ENCODE measurements around the gene DNHD1. TPM values are rescaled to one million over a fixed set of nuclear protein-coding genes. Genes with fewer than 3 reads are reported as not detected.

The DNHD1 gene, protein sequence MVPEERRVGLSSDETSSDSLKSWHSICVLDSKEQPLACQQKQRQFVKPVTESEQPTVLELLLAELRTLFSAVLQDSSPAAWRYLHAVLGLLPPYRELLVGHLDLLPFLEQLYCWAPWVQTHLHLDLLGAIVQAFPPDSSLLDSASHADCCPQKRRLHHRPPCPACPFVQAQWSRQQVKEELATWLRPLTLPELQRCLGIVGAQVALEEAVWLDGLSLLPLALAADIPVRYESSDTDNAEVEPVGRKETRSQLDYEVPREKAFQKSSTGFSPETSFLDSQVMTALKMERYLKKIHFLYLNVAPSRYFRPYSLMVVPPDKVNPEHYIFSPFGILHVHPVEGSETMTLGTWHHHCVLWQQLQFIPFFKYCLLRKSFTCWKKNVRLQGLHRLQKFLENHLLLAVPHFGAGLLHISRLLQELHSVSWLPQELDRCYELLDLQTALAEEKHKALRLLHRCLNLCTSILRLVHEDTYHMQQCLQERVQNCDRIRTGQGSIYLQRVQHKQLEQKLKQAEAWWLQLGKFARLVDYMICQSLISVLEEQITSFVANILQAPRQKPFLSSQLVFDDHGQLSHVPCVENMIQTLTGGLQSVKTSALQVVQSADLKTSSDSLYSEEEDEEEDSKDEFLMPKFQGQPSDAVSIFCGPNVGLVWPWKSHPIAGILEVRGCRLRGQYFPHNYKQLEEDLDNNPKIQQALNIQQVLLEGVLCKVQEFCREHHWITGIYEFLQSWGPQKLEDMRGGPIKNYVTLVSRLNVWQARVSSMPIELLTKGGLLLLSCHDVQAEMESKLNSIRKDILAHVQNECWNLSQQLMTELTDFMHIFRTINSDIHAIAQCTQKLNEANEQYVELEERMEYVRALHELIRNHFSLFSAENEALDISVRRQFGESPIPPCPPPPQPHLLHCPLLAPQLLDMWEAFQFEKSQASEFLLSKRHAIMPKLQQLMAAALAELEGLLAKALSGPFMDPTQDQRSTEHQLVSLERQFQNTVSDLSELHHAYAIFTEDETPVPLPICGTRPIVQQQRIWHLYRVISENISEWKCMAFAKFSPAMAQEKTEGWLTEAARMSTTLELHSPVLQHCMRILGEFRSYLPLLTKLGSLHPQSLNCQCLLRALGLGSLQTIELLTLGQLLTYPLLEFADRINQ (N-terminal part only)
- 3.5 and 4.7 TPM in 2 replicates for total RNA-seq (2014; rRNA removed; shearing (Covaris generic))

DNA sequence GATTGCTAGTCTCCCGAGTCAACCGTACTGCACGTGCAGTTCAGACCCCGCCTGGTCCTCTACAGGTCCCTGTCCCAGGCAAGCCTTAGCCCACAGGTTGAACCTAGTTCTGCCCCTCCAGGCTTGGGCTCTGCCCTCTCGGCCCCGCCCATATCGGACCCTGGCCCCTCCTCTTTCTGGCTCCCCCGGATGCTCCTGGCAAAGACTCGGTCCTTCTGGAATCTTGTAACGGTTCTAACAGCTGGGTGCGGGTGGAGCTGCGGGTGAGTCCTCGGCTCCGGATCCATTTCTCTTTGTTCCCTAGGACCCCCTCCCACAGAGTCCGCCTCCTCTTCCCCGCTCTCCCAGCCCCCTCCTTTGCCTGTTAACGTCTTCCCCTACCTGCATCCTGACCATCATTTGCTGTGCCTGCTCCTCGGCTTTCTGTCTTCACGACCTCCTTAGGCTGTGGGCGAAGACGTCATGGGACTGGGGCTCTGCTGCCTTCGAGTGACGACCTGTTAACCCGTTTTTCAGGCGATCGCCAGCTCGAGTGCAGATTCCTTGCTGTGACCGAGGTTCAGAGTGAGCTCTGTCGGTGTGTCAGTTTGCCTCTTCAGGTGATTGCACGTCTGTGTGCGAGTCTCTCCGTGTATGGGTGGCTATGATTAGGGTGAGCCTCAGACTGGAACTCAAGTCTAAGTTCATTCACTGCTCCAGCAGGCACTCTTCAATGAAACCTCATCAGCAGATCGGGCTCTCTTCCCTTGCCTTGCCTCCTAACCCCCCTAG lies at the start of gene DNHD1:
DNHD1 (plus strand) TSS at position 212 of the 771 bp plus-strand sequence. CDS start 936 bp downstream, outside the sequence.
- Histone ChIP-seq H3K36me3 (peaks cover 21% of the 10 kb centered on the region), H3K27me3 (no peaks in the 10 kb centered on the region), H3K27ac (no peak within 1 kb of the TSS), H3K4me1 (no peaks in the 10 kb centered on the region), H3K4me3 (no peak within 1 kb of the TSS), H3K9me3 (replicated peaks) (no peaks in the 10 kb centered on the region)
- DNase-seq: no peak

DNA sequence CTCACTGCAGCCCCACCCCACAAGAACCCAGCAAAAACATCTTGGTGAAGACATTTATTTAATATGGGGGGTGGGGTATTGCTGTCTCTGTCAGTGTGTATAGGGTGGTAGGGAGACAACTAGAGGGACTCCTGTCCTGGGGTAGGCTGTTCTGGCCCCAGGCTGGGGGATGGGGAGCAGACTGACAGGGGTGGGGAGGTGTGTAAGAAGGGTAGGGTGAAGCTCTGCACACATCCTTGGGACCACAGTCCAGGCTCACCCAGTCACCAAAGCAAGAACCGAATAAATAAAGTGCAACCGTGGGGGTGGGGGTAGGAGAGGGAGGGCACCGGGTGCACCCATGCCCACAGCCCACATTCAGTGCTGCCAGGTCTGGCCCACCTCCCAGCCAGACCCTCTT lies 48.5 kb upstream of the DNHD1 start:
- Histone ChIP-seq H3K27me3 (no peaks in the 10 kb centered on the region), H3K4me3 (no peak overlapping the region), H3K4me1 (no peaks in the 10 kb centered on the region), H3K9me3 (replicated peaks) (no peaks in the 10 kb centered on the region), H3K27ac (no peak overlapping the region), H3K36me3 (no peaks in the 10 kb centered on the region)
- no peak for DNase-seq

DNA sequence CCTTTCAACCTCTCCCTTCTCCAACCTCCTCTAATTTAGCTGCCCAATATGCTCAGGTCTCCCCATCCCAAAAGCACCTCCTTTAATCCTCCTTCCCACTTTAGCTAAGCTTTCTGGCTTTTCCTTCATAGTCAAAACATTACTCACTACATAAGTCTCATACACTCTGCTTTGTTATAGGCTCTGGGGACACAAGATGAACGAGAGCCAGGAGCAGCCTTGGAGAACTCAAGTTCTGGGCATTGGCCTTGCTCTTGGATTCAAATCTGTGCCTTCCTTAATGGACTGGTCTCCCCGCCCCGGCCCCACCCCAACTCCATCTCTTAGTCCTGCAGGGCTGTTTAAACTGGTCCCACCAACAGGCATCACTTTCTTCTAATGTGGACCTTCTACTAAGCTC lies 44.9 kb upstream of the DNHD1 start:
- Histone ChIP-seq H3K27me3 (no peaks in the 10 kb centered on the region), H3K4me1 (no peaks in the 10 kb centered on the region), H3K4me3 (no peak overlapping the region), H3K27ac (no peak overlapping the region), H3K36me3 (no peaks in the 10 kb centered on the region), H3K9me3 (replicated peaks) (no peaks in the 10 kb centered on the region)
- no peak for DNase-seq

DNA sequence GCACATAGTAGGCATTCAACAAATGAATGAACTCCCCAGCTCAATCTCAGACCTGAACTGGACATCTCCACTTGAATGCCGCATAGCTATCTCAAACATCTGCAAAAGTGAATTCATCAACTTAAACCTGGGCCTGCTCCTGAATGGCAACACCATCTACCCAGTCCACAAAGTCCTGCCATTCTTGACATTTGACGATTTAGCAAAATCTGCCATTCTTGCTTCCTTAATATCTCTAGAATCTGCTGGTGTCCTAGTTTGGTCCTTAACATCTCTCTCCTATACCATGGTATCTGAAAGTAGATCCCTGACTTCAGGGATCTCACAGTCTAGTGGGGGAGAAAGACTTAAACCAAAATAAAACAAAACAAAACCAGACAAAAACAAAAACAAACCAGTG lies 43.9 kb upstream of the DNHD1 start:
- H3K9me3 ChIP-seq (replicated peaks): no peaks in the 10 kb centered on the region
- no peaks in the 10 kb centered on the region for H3K27me3 ChIP-seq
- H3K27ac ChIP-seq: no peak overlapping the region
- H3K4me1 ChIP-seq: no peaks in the 10 kb centered on the region
- H3K4me3 ChIP-seq: no peak overlapping the region
- DNase-seq: no peak
- H3K36me3 ChIP-seq: no peaks in the 10 kb centered on the region

DNA sequence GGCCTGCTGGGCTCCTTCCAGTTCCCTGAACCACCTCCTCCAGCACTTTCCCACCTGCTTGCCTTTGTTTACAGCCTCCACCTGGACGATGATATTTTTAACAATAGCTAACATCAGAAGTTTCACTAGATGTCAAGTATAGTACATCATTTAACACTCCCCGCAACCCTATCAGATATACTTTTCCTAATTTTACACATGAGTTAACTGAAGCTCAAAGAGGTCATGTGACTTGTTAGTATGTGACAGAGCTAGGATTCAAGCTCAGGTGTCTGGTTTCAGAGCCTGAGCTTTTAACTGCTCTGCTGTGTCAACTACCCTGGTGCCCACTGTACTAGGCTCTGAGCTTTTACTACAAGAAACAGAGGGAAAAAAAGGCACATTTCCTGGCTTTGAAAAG lies 42.0 kb upstream of the DNHD1 start:
- H3K36me3 ChIP-seq: no peaks in the 10 kb centered on the region
- no peak overlapping the region for H3K27ac ChIP-seq
- H3K9me3 ChIP-seq (replicated peaks): no peaks in the 10 kb centered on the region

DNA sequence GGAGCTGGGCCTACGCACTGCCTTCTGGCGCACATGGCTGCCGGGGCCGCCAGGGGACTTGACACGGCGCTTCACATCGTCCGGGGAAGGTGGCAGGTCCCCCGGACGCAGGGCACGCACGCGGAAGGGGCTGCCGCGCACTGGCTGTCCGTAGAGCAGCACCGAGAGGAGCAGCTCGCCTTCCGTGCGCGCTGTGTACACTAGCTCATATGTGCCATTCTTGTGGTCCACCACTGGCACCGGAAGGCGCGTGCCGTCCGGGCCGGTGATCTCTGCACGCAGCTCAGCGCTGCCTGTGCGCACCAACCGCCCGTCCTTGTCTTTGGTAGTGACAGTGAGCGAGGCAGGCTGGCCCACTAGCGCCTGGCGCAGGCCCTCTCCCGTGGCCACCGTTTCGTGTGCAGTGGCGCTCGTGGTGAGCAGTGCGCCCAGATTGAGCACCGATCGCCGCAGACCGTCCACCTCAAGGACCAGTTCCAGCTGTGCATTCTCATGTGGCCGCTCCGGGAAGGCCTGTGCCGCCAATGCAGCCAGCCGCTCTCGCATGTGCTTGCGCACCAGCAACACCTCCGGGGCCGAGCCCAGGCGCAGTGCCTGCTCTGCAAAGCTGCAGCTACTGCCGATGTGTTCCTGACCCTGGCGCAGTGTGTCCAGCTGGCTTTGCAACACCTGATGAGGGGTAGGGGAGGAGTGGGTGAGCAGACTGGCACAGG lies 40.6 kb upstream of the DNHD1 start:
- no peaks in the 10 kb centered on the region for H3K36me3 ChIP-seq
- no peaks in the 10 kb centered on the region for H3K4me1 ChIP-seq
- H3K4me3 ChIP-seq: no peak overlapping the region
- DNase-seq: no peak
- no peaks in the 10 kb centered on the region for H3K9me3 ChIP-seq (replicated peaks)
- H3K27ac ChIP-seq: no peak overlapping the region
- H3K27me3 ChIP-seq: no peaks in the 10 kb centered on the region

More for the DNA sequence above, 42.0 kb upstream of the DNHD1 start:
- no peak for DNase-seq
- H3K4me1 ChIP-seq: no peaks in the 10 kb centered on the region
- H3K4me3 ChIP-seq: no peak overlapping the region
- H3K27me3 ChIP-seq: no peaks in the 10 kb centered on the region

DNA sequence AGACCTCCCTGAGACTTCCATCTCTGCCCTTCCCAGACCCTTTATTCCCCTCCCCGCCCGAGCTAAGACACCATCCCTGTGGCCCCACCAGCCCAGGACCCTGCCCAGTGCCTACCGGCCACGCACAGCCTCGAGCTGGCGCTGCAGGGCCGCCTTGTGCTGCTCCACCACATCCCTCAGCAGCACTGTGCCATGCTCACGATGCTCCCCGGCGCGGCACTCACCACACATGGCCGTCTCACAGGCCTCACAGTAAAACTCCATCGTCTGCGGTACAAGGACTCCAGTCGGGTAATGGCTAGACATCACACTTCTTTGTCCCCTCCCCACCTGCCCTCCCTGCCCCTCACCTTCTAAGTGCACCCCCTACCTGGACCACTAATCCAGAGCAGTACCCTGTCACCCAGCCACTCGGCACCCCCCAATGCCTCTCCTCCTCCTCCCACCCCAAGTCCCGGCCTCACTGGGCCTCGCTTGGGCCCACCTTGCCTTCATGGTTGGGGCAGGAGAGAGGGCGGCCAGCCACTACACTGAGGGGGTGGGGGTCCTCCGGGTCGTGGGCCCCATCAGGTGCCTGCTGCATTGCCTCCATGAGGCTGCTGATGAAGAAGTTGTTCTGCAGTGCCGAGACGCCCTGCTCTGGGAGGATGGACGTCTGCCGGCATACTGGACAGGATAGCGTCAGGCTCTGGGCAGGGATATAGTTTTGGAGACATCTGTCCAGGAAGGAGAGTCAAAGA lies 39.3 kb upstream of the DNHD1 start:
- no peaks in the 10 kb centered on the region for H3K36me3 ChIP-seq
- H3K27me3 ChIP-seq: no peaks in the 10 kb centered on the region
- no peaks in the 10 kb centered on the region for H3K9me3 ChIP-seq (replicated peaks)
- no peak overlapping the region for H3K4me3 ChIP-seq
- DNase-seq: no peak
- no peaks in the 10 kb centered on the region for H3K4me1 ChIP-seq
- no peak overlapping the region for H3K27ac ChIP-seq

DNA sequence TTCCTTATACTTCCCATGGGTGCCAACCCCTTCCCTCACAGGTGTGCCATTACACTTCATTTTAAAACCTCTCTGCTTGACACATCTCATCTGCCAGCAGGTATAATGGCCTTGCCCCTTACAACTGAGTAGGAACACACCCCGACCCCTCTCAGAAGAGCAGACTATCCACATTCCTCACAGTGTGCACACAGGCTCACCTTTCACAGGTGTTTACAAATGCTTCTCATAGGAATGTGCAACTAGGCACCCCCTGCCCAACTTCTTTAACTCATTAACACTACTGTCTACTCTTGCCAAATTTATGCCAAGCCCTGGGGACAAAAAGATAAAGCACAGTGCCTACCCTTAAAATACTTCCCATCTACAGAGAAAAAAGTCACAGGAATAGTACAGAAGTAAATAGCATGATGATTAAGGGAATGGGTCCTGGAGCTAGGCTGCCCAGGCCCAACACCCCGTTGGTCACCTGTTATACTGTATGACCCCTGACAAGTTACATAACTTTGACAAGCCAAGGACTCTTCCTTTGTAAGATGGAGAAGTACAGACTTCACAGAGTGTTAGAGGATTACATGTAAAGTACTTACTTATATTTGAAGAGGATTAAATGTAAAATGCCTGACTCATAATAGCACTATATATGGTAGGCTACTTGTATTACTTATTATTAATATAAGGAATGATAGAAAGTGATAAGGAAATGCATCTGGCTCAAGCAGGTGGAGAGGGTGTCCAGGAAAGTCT lies 38.6 kb upstream of the DNHD1 start:
- Histone ChIP-seq H3K9me3 (replicated peaks) (no peaks in the 10 kb centered on the region), H3K4me1 (no peaks in the 10 kb centered on the region), H3K4me3 (no peak overlapping the region), H3K27me3 (no peaks in the 10 kb centered on the region), H3K36me3 (no peaks in the 10 kb centered on the region; the same call in 1 of the 2 replicates), H3K27ac (no peak overlapping the region)
- no peak for DNase-seq

DNA sequence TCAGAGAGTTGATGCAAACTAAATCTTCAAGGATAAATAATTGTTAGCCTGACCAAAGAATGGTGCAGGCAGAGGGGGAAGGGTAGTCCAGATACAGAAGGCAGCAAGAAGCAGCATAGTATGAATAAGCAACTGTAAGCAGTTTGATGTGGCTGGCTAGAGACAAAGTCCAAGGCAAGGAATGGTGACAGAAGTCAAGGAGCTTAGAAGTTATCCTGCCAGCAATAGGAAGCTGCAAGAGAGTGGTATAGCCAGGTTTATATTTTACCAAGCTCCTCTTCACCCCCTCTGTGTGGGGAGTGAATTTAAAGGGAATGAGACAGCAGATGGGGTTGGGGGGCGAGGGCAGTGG lies 38.0 kb upstream of the DNHD1 start:
- no peak overlapping the region for H3K4me3 ChIP-seq
- no peaks in the 10 kb centered on the region for H3K4me1 ChIP-seq
- no peak for DNase-seq
- H3K27ac ChIP-seq: no peak overlapping the region
- no peaks in the 10 kb centered on the region; the same call in 1 of the 2 replicates for H3K36me3 ChIP-seq
- no peaks in the 10 kb centered on the region for H3K27me3 ChIP-seq
- no peaks in the 10 kb centered on the region for H3K9me3 ChIP-seq (replicated peaks)

DNA sequence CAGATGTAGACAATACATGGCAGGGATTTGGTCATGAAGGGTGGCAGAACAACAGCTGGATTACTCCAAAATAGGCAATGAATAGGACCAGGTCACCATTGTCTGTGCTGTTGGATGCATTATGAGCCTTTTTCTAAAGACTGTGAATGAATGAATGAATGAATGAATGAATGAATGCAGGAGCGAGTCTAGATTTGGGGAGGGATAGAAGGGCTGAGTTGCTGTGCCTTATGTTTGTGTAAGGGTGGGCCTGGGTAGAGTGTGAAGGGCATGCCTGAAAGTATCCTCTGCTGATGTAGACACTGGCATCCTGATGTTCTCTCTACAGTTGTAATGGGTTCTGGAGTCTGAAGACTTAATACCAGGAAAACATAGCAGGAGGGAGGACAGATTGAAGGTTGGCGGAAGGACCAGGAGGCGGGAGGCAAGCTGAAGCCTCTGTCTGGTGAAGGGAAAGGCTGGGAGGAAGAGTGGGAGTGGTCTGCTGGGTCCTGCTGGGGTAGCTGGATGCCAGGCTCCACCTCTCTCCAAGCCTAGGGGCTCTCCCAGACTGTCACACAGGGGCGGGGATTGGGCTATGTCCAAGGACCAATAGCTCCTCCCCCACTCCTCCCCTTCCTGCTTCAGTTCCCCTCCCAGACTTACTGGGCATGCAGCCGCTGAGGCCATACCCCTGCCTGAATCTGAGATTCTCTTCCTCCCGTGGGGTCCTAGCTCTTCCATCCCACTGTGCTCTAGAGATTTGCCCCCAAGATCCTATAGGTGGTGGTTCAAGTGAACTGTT lies 28.2 kb upstream of the DNHD1 start:
- H3K27ac ChIP-seq: no peak overlapping the region
- DNase-seq: peak; percentile 85 to 89
- H3K9me3 ChIP-seq (replicated peaks): no peaks in the 10 kb centered on the region
- no peak overlapping the region for H3K4me3 ChIP-seq
- no peaks in the 10 kb centered on the region; the same call in 1 of the 2 replicates for H3K4me1 ChIP-seq
- H3K36me3 ChIP-seq: peaks cover 4% of the 10 kb centered on the region; the same call in 1 of the 2 replicates
- H3K27me3 ChIP-seq: no peaks in the 10 kb centered on the region

DNA sequence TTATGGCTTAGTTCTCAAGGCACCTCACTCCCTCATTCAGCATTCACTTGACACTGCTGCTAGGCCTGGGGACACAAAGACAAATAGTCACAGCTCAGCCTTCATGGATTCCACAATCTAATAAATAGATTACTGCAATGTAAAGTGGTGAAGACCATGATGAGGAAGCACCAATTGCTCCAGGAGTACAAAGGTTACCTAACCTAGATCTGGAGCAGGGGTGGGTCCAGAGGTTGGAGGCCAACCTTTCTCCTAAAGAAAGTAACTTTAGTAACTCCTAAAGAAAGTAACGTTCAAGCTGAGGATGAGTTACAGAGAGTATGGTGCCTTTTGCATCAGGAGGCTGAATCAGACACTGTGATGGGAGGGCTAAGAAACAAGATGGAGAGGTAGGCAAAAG lies 27.5 kb upstream of the DNHD1 start:
- no peaks in the 10 kb centered on the region; the same call in 1 of the 2 replicates for H3K4me1 ChIP-seq
- H3K27ac ChIP-seq: no peak overlapping the region

DNA sequence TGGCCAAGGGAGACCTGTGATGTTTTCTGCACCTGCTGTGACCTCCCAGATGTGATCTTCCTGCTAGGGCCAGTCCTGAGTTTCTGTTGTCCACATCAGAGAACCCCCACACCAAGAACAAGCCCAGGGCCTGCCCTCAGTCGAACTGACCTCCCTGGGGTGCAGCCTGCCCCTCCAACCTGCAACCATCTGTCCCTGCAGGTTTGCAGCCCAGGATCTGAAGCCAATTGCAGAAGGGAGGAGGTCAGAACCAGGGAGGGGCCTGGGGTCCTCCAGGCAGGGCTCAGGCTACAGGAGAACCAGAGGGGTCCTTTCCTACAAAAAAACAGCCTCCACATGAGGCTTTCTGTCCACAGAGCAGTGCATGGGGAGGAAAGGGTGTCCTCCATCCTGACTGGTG lies 24.1 kb upstream of the DNHD1 start:
- Histone ChIP-seq H3K27me3 (no peaks in the 10 kb centered on the region), H3K4me1 (no peaks in the 10 kb centered on the region; the same call in 1 of the 2 replicates), H3K27ac (no peak overlapping the region), H3K4me3 (peak overlapping the region; percentile 86), H3K36me3 (no peaks in the 10 kb centered on the region), H3K9me3 (replicated peaks) (no peaks in the 10 kb centered on the region)
- no peak for DNase-seq

More for the DNA sequence above, 27.5 kb upstream of the DNHD1 start:
- H3K4me3 ChIP-seq: no peak overlapping the region
- no peaks in the 10 kb centered on the region for H3K9me3 ChIP-seq (replicated peaks)
- H3K36me3 ChIP-seq: peaks cover 4% of the 10 kb centered on the region; the same call in 1 of the 2 replicates
- no peaks in the 10 kb centered on the region for H3K27me3 ChIP-seq
- DNase-seq: no peak
